GDM1 (cell line): ENCODE data around the gene EN2.

ENCODE experiments used
- DNase-seq: peaks from one replicate; lab custom pipeline; 2025; lab: John Stamatoyannopoulos, UW

Gene EN2

DNA sequence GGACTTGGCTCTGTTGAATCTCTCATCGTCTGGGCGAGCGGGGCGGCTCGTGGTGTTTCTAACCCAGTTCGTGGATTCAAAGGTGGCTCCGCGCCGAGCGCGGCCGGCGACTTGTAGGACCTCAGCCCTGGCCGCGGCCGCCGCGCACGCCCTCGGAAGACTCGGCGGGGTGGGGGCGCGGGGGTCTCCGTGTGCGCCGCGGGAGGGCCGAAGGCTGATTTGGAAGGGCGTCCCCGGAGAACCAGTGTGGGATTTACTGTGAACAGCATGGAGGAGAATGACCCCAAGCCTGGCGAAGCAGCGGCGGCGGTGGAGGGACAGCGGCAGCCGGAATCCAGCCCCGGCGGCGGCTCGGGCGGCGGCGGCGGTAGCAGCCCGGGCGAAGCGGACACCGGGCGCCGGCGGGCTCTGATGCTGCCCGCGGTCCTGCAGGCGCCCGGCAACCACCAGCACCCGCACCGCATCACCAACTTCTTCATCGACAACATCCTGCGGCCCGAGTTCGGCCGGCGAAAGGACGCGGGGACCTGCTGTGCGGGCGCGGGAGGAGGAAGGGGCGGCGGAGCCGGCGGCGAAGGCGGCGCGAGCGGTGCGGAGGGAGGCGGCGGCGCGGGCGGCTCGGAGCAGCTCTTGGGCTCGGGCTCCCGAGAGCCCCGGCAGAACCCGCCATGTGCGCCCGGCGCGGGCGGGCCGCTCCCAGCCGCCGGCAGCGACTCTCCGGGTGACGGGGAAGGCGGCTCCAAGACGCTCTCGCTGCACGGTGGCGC is at the start of gene EN2:
TSS of gene EN2 (plus strand) at position 19 of the 767 bp plus-strand sequence. CDS start at position 268, 249 bp downstream.
- DNase-seq = no peak

DNA sequence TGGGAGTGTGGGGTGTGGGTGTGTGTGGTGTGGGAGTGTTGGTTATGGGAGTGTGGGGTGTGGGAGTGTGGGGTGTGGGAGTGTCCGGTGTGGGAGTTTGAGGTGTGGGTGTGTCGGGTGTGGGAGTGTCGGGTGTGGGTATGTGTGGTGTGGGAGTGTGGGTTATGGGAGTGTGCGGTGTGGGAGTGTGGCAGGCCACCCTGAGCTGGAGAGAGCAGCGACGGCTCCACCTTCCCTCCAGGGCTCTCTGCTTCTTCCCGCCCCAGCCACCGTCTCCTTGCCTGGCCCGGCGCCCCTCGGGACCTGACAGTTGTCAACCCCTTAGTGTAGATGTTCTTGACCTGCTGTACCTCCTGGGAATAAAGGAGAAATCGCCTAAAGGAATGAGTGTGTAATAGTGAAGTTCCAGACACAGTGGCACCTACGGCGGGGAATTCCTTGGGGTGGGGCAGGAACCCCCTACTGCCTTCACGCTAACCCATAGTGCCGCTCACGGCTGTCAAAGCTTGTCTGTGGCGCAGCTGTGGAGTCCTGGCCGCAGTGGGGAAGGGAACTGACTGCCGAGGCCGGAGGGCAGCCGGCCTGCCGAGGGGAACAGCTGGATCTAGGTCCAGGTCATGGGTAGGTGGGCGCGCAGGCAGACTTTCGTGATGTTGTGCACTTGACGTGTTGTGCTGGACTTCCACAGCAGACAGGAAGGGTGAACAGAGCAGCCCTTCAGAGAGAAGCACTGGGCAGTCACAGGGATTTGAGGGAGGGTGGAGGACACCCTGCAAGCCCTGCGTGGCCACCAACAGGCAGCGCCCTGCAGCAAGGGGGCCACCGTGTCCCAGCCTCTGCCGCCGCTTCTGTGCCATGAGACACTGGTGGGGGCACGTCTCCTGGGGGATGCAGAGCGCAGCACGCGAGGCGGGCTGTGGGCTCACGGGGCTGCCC is 49.0 kb upstream of the EN2 start:
- no peak for DNase-seq

DNA sequence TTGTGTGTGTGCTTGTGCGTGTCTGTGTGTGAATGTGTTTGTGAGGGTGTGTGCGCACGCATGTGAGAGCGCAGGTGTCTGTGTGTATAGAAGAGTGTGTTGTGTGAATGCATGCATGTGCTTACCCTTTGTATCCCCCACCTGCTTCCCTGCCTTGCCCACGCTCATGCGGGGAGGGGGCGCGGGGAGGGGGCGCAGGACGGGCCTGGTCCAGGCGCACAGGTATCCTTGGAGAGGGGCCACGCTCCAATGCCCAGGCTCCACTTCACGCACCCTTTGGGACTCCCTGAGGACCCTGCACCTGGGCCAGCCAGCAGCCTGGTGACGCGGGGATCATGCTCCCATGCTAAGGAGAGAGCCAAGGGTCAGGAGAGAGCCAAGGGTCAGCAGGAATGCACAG is 47.9 kb upstream of the EN2 start:
- no peak for DNase-seq

DNA sequence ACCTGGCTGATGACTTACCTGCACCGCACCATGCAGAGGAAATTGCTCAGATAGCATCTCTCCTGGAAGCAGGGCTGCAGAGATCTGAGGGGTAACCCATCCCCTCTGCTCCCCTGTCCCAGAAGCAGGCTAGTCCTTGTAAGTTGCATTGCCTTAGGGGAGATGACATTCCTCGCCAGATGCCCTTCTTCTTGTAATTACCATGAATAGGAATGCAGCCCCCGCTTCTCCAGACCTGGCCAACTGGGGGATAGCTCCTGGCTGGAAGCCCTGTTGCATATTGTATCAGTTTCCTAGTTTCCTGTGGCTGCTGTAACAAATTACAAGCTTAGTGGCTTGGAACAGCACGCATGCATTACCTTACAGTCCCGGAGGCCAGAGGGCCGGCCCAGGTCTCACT is 47.5 kb upstream of the EN2 start:
- DNase-seq = no peak

DNA sequence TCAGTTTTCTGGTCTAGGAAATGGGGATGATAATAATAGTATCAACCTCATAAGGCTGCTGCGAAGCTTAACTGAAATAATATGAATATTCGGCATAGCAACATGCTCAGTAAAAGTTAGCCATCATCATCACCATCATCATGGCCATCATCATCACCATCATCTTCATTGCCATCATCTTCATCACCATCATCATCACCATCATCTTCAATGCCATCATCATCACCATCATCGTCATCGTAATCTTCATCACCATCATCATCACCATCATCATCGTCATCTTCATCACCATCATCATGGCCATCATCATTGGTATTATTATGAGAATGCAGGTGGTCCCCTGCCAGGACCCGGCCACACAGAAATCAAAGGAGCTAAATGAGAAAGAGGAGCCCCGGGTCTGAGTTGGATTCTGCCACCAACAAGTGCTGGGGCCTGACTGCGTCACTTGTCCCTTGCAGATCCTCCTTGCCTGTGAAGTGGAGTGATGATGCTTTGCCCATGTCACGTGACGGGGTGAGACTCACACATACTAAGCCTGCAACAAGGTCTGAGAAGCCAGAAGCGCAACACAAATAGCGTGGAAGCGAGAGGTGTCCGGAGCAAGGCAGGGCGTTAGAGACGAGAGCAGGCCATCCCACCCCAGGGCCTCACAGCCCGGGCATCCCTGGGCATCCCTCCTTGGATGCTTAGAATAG is 46.1 kb upstream of the EN2 start:
- no peak for DNase-seq

DNA sequence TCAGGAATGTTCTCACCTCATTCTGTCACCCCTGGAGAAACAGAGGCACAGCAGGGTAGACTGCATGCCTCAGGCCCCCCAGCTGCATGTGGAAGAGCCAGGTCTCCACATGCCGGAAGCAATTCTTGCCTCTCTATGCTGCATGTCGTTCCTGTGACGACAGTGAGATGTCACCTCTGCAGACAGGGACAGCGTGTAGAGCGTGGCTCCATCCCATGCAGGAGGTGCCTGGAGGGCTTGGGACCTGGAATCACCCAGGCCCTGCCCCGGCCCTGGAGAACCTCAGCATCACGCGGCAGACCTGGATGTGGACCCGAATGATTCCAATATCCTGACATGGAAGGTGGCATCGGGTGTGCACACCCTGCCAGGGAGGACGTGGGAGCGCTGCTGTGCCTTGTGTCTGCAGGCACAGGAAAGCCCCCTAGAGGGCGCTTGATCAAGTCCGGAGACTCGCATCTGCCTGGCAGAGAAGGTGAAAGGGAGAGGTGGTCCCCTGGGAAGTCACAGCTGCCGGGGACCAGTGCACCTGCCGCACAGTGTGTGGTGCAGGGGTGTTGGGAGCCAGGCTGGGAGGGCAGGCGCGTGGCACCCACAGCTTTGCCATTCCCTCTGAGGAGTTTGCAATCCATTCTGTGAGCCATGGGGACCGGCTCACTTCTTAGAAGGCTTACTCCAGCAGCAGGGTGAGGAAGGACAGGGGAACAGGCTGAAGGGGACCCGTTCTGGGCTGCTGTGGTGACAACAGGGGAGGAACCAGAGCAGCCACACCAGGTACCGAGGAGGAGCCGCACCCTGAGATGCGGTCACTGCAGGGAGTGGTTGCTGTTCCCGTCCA is 45.3 kb upstream of the EN2 start:
- no peak for DNase-seq

DNA sequence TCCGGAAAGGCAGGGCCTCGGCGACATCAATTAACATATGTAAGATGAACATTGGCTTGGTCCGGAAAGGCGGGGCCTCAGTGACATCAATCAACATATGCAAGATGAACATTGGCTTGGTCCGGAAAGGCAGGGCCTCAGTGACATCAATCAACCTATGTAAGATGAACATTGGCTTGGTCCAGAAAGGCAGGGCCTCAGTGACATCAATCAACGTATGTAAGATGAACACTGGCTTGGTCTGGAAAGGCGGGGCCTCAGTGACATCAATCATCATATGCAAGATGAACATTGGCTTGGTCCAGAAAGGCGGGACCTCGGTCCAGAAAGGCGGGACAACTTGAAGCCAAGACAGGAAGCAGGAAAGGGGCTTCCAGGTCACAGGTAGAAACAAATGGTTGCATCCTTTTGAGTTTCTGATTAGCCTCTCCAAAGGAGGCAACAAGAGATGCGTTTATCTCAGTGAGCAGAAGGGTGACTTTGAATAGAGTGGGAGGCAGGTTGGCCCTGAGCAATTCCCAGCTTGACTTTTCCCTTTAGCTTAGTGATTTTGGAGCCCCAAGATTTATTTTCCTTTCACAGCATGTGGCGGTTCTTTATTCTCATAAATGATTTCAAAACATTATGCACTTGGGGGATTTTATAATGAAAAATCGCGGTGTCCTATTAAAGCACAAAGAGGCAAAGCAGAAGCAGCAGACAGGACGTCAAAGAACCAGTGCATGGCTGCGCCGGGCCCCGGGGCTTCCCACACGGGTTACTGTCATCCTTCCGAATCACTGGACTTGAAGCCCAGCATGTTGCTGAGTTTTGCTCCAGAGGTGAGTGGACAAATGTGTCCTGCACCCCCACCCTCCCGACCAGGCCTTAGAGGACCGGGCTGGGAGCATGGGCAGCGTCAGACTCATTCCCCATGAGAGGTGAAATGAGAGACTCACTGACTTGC is 43.1 kb upstream of the EN2 start:
- no peak for DNase-seq

DNA sequence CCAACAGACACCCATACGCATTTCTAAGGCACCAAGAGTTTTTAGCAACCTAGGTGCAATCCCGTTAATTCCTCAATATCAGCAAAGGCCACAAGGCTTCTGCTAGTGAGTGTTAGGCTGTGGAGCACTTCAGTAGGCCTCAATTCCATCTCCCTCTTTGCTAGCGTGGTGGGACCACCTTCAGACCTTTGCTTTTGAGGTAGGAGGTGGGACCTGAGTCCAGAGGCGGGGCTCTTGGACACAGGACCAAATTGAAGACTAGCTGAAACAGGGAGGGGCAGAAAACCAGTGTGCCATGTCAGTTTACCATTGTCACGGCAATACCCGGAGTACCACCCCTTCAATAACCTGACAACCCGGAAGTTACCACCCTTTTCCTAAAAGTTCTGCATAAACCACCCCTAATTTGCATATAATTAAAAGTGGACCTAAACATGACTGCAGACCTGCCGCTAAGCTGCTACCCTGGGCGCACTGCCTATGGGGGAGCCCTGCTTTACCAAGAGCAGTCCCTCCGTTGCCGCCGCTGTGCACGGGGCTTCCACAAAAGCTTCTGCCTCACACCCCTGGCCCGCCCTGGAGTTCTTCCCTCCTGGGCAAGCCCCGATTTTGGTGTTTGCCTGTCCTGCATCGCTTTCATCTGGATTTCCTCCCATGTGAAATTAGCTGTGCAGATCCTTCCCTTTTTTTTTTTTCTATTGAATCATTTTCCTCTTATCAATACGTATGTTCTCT is 41.1 kb upstream of the EN2 start:
- no peak for DNase-seq

DNA sequence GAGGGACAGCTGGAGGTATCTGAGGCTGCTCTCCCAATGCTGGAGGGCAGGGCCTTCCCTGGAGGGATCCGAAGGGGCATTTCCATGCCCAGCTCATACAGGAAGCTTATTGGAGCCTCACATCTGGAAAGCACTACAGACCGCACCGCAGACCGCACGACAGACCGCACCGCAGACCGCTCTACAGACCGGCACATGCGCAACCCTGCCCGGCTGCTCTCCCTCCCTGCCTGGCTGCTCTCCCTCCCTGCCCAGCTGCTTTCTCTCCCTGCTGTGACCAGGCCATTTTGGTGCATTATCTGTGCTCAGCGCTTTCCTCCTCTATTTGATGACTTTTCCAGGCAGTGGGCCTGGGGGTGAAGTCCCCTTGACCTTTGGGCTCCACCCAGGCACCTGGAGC is 39.6 kb upstream of the EN2 start:
- no peak for DNase-seq

DNA sequence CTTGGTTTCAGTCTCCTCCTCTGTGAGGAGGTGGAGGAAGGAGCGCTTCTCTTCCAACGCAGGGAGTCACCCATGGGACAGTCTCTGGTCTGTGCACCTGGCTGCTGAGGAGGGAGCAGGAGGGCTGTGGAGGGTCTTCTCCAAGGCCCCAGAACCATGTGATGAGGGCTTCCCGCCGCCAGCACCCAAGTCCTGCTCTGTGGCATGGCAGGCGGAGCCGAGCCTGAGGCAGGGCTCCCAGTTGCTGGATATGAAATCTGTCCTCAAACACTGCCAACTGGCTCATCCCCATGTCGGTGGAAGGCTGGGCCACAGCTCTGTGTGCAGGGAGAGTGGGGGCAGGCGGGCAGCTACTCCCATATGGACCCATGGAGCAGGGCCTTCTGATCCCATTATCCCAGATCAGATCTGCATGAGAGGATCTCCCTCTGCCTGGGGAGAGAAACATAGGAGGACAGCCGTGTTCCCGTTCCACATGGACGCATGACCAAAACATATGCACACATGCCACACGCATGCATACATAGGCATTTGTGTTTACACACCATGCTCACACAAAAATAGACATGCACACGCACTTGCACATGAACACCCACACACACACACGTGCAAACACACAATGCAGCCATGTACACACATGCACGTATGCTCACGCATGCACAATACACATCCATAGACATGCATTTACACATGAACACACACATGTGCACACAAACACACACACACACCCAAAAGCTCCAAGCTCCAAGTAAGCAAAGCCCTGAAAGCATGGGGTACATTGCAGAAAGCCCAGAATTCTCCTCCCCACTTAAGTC is 38.8 kb upstream of the EN2 start:
- DNase-seq = no peak

DNA sequence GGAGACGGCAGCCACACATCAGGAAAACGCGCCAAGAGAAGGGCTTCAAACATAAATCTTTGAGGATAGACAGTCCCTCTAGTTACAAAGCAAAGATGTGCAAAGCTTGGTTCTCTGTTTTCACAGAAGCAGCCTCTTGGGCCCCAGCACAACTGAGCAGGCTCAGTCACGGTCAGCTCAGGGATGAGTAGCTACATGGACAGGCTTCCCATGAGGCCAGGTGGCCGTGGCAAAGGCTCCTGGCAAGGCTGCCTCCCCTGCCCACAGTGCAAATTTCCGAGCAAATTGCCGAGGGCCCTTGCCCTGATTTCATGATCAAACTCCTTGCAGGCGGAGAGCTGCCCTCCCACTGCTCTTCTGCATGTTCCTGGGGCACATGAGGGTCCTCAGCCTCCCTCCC is 37.8 kb upstream of the EN2 start:
- DNase-seq = no peak

DNA sequence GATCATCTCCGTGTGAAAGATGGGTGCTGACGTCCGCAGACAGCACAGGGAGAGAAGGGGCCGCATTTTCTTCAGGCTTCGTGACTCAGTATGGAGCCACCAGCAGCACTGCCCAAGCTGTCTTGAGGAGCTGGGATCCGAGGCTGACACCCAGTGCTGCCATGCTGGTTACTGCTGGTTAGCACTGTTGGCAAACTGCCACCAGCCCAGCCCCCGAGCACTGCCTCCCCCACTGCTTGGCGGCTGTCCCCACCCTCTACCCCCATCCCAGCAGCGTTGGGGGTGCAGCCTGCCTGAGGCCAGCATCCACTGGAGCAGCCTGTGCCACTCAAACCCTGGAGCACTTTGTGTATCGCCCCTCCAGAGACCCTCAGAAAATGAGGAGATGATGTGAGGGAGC is 35.8 kb upstream of the EN2 start:
- no peak for DNase-seq

DNA sequence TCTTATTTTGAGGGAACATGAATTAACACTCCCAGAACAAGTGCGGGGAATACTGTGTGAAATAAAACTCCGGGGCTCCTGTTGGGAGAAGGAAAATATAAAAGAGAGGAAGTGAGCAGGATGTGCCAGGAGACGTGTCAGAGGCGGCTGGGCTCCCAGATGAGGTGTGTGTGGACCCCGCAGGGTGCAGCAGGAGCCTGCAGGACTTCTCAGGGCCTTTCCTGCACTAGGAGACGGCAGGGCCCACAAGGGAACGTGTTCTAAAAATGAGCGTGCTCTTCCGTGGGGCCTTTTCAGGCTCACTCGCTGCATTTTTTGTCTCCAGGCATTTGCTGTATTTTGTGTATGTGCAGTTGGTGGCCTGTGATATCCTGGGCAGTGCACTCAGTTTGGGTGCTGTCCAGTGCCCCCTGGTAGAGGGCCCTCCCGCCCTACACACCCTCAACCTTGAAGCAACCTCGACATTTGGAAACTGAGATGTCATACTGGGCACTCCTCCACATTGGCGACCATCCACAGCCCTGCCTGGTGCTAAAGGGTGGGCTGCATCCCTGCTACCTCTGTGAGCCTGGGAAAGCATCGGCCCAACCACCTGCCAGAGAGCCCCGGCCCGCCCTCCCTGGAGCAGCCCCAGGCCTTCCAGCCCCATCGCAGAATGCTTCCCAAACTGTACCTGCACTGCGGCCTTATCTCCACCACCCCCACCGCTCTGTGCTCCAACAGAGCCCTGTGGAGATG is 35.2 kb upstream of the EN2 start:
- DNase-seq = no peak

DNA sequence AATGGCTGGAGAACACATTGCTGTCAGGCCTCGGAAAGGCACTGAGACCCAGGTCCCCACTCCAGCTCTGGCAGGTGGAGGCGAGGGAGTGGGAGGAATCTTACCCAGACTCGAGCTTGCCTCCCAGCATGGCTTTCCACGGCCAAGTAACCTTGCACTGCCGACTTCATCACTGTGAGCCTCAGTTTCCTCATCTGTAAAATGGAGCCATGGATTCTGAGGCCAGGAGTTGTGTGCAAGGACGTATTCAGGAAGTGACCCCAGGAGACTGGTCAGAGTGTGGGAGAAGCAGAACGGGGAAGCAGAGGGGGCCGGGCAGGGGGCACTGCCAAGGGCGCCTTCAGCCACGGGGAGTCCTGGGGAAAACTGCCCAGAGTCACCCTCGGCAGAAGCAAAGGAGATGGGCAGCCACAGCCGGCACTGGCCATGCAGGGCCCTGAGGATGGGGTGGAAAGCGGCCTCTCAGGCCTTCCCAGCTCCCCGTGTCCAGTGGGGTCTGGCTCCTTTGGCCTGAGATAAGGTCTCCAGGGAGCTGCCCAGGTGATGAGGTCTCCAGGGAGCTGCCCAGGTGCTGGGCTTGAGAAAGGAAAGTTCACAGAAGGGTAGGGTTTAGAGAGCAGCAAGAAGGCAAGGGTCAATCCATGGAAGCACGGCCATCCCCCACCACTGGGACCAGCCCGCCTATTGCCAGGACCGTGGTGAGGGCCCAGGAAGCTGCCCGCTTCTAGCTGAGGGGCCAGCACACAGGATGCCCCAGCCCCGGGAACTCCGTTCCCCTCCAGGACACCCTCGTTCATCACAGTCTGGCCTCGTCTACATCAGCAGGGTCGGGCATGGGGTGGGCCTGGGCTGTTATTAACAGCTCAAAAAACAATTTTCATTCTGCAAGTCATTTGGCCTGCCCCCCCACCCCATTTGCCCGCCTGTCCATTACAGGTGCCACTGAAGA is 34.3 kb upstream of the EN2 start:
- DNase-seq = no peak

DNA sequence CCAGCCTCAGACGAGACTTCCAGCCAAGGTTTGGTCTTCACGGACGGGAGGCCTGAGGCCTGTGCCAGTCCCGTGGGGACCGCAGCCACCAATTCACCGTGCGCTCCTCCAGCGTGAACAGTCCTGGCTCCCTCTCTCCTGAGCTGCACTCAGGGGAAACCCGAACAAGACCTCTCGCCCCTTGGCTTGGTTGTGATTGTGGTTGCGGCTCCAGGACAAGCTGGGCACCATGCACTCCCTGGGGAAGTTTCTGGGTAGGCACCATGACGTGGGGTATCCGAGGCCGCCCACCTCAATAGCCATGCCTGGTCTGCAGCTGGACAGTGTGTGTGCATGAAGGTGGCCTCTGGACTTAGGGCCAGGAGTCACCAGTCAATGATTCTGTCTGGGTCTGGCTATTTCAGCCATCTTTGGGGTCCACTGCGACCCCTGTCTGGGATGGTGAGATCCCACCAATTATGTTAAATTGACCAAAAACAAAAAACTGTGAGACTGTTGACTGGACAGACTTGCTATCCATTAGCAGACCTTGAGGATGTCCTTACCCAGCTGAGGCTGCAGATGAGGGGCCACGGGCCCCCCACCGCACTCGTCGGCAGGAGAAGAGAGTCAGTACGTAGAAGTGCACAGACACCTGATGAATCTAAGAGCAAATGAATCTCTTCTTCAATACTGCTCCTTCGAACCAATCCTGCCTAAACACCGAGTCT is 33.5 kb upstream of the EN2 start:
- no peak for DNase-seq

DNA sequence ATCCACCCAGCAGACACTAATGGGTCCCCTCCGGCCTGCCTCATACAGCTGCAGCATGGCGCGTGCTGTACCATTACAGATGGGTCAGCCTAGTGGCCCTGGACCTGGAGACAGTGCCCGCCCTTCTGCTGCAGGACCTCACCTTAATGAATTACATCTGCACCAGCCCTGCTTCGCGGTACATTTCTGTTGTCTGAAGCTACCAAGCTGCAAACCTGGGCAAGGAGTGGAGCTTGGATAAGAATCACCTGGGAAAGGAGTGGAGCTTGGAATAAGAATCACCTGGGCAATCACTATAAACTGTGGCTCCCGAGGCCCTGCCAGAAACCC is 33.0 kb upstream of the EN2 start:
- no peak for DNase-seq

DNA sequence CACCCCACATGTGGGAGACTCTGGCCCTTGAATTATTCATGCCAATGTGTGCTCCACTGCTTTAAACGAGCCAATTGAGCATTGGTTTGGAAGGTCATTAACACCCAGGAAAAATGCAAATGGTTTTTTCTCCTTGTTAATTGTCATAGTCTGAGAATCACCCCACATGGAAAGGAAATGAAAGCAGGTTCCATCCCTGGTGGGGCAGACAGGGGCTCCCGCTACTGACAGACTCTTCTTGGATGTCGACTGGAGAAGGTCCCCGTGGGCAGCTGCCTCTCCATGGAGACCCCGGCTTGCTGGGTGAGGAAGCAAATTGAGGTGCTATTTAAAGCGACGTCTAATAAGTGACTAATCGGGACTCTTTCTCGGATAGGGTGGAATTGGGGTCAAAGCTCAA is 32.0 kb upstream of the EN2 start:
- DNase-seq = no peak
